GM13976 (cell line): ENCODE results near the gene AFAP1L2.

ENCODE experiments used
- DNase-seq: peaks from one replicate; pipeline ENCODE4 v3.0.0; 2012; ENCODE audit warnings: low spot score
- CTCF ChIP-seq: IDR thresholded peaks from 2 replicates; pipeline ENCODE4 v1.5.1; 2012; ENCODE audit warnings: borderline replicate concordance, mild to moderate bottlenecking; ENCODE audit not compliant: insufficient read depth; ENCODE audit errors: extremely low read depth, missing control alignments, control extremely low read depth
- in situ Hi-C: fragments of 300-500 bp; cut with MboI; formaldehyde crosslinking; loops from one replicate; pipeline ENCODE4 v1.12.0; 2022; ENCODE audit warnings: low sequenced_read_pairs, mixed read lengths, inconsistent platforms; ENCODE audit not compliant: unreplicated experiment

Gene AFAP1L2

DNA sequence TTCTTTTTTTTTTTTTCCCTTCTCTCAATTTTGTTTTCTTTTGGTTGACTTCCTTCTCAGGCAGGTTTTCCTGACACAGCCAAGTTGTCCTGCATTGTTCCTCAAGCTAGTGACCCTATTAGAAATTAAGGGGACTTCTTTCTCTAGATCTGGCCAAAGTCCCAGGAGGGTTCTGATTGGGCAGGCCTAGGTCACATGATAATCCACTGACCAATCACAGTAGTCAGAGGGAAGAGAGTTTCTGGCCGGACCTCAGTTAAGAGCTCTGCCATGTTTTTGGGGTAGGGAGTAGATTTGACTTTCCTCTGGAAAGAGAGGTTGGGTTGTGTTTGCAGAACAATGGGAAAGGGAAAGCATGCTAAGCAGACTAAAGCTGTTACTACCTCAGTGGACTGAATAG is 149.1 kb downstream of the AFAP1L2 start:
- in situ Hi-C loops, result no loop called here
- DNase-seq, result no peak
- TF ChIP-seq CTCF, result no peak

- DNase-seq, result no peak
- in situ Hi-C loops, result no loop called here
- no peak for TF ChIP-seq CTCF
These were observed 151.4 kb downstream of the AFAP1L2 start for GRCh38 chr10:114252883-114253282.

DNA sequence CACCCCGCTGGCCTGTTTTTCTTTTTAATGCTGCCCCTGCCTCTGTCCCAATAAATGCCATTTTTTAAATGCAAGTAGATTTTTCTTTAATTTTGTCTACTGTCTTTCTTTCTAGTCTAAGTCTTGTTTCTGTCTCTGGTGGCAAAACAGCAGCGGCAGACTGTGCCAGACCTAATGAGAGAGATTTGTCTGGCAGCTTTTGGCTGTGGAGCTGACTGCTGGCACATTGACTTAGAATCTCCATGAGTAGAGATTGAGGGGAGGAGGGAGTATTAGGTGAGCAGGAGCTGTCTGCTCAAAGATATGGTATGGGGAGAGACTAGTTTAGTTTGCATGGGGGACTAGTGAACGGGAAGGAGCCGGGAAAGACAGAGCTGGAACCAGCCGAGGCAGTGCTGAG is 152.2 kb downstream of the AFAP1L2 start:
- in situ Hi-C loops, result no loop called here
- DNase-seq, result no peak
- TF ChIP-seq CTCF, result no peak

DNA sequence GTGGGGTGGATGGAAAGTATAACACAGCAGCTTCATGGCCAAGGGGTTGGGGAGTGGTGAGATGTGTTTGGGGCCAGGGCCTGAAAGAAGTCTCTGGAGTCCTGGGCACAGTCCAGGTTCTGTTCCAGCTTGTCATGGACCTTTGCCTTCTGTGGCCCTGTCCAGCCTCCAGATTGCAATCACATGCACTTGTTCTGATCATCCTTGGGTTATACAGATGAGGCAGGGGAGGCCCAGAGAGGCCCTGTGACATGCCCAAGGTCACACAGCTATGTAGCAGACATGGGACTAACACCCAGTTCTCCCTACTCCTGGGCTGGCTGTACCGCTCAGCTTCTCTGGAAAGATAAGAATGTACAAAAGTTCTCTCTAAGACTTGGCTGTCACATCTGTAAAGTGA is 153.6 kb downstream of the AFAP1L2 start:
- in situ Hi-C loops, result no loop called here

GRCh38 chr10:114250236-114250635 is 154.1 kb downstream of the AFAP1L2 start:
- no peak for DNase-seq
- TF ChIP-seq CTCF, result no peak
- in situ Hi-C loops, result no loop called here

More for the DNA sequence above, 153.6 kb downstream of the AFAP1L2 start:
- no peak for TF ChIP-seq CTCF
- DNase-seq, result no peak

GRCh38 chr10:114246679-114247305 is 157.5 kb downstream of the AFAP1L2 start:
- in situ Hi-C loops, result no loop called here
- no peak for TF ChIP-seq CTCF
- DNase-seq, result no peak
